Fibroblast of the conjunctiva (primary cell): Measurements from ENCODE around the gene PARD3.

Source experiments
- DNase-seq: peaks from one replicate; pipeline ENCODE4 v3.0.0-alpha.2; 2010; ENCODE audit warnings: low read depth

PARD3 gene

GRCh38 chr10:34343764-34344163 is 471.3 kb downstream of the PARD3 start:
- no peak for DNase-seq

GRCh38 chr10:34341473-34341872 is 473.6 kb downstream of the PARD3 start:
- DNase-seq = peak; percentile 8

- DNase-seq = no peak
Observed at GRCh38 chr10:34340934-34341333, 474.2 kb downstream of the PARD3 start.

- no peak for DNase-seq
Observed at GRCh38 chr10:34339816-34340553, 475.1 kb downstream of the PARD3 start.

GRCh38 chr10:34337917-34338316 is 477.2 kb downstream of the PARD3 start:
- DNase-seq = no peak

- DNase-seq = no peak
Observed at GRCh38 chr10:34335960-34336690, 479.0 kb downstream of the PARD3 start.

- DNase-seq = no peak
Observed at GRCh38 chr10:34334908-34335307, 480.2 kb downstream of the PARD3 start.

- DNase-seq = peak; percentile 27
Observed at GRCh38 chr10:34333513-34333912, 481.6 kb downstream of the PARD3 start.

- no peak for DNase-seq
Observed at GRCh38 chr10:34327184-34327583, 487.9 kb downstream of the PARD3 start.

- DNase-seq = peak; percentile 4
Observed at GRCh38 chr10:34323192-34323591, 491.9 kb downstream of the PARD3 start.

- DNase-seq = no peak
Observed at GRCh38 chr10:34320265-34320664, 494.8 kb downstream of the PARD3 start.

GRCh38 chr10:34319197-34319846 is 495.8 kb downstream of the PARD3 start:
- DNase-seq = peak; percentile 95

- DNase-seq = no peak
Observed at GRCh38 chr10:34316154-34316553, 498.9 kb downstream of the PARD3 start.

GRCh38 chr10:34314457-34314856 is 500.6 kb downstream of the PARD3 start:
- DNase-seq = no peak

GRCh38 chr10:34313888-34314287 is 501.2 kb downstream of the PARD3 start:
- no peak for DNase-seq

GRCh38 chr10:34313353-34313752 is 501.7 kb downstream of the PARD3 start:
- DNase-seq = no peak

GRCh38 chr10:34311679-34312078 is 503.4 kb downstream of the PARD3 start:
- DNase-seq = no peak

- no peak for DNase-seq
Observed at GRCh38 chr10:34310234-34310633, 504.9 kb downstream of the PARD3 start.

- no peak for DNase-seq
Observed at GRCh38 chr10:34305189-34305588, 509.9 kb downstream of the PARD3 start.

- no peak for DNase-seq
Observed at GRCh38 chr10:34303022-34303421, 512.1 kb downstream of the PARD3 start.

- DNase-seq = no peak
Observed at GRCh38 chr10:34299105-34299611, 515.9 kb downstream of the PARD3 start.

- no peak for DNase-seq
Observed at GRCh38 chr10:34298346-34298818, 516.7 kb downstream of the PARD3 start.
